BJ (cell line): Measurements from ENCODE around the gene EVI5. TPM values are rescaled to one million over a fixed set of nuclear protein-coding genes. Genes with fewer than 3 reads are reported as not detected.
"Not testable (repeated sequence)": the region's sequence is repeated elsewhere in the genome, so short reads cannot be mapped to it uniquely, and the experiment has no call there.

ENCODE experiments used
- CTCF ChIA-PET: fragments of 350-600 bp; formaldehyde crosslinking; extraction: SDS; loops from one replicate; lab custom pipeline; 2021; ENCODE audit warnings: antibody characterized with exemption, inconsistent platforms; lab: Yijun Ruan, JAX
- POLR2A ChIA-PET: fragments of 300-600 bp; sonication (Branson Sonifier 250); formaldehyde crosslinking; extraction: SDS; loops from one replicate; lab custom pipeline; 2021; ENCODE audit warnings: antibody characterized with exemption; lab: Charles Lee
- DNase-seq: peaks from one replicate; pipeline ENCODE4 v3.0.0-alpha.2; 2011; ENCODE audit warnings: low read depth
- H3K27me3 ChIP-seq: 2 replicates; pipeline ENCODE4 v1.6.0; 2011; ENCODE audit warnings: low read length; ENCODE audit not compliant: control insufficient read depth, insufficient read depth
- H3K36me3 ChIP-seq: 2 replicates; pipeline ENCODE4 v1.5.1; 2011; ENCODE audit warnings: low read length; ENCODE audit not compliant: control insufficient read depth, insufficient read depth
- H3K4me3 ChIP-seq: 2 replicates; pipeline ENCODE4 v1.5.1; 2011; ENCODE audit warnings: low read depth, mild to moderate bottlenecking, control low read depth, low read length
- polyA plus RNA-seq: library from polyadenylated mRNA; depleted of rRNA; stranded (reverse); fragments of >200 nt; gene quantifications from 2 replicates; pipeline ENCODE4 v1.2.3, GENCODE V29; 2011
- TF ChIP-seq, protein P1 (sequence below): IDR thresholded peaks from 2 replicates; pipeline ENCODE4 v1.5.1; 2011; ENCODE audit warnings: low read depth, mild to moderate bottlenecking, control low read depth, inconsistent platforms, low read length, moderate library complexity; ENCODE audit not compliant: insufficient read depth

The EVI5 gene
- polyA plus RNA-seq, 1 experiment, result 8.6 TPM

DNA sequence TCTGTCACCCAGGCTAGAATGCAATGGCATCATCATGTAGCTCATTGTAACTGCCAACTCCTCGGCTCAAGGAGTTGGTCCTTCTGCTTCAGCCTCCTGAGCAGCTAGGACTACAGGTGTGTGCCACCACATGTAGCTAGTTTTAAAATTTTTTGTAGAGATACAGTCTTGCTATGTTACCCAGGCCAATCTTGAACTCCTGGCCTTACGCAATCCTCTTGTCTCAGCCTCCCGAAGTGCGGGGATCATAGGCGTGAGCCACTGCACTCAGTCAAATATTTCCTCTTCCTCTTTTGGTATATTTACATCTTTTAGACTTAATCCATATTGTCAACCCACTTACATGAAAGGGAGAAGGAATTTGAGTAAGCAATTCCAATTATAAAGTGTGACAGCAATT, 121.1 kb downstream of the EVI5 start:
- CTCF ChIA-PET, result interaction anchor here (1.0 kb wide), 1 partner anchor 10 kb away, joined by 4 read pairs; no protein-coding TSS in a partner anchor
- Histone ChIP-seq H3K27me3 (no peaks in the 10 kb centered on the region), H3K36me3 (no peaks in the 10 kb centered on the region), H3K4me3 (no peak overlapping the region)
- POLR2A ChIA-PET, result no interaction called here
- DNase-seq, result no peak
- TF ChIP-seq, protein P1, sequence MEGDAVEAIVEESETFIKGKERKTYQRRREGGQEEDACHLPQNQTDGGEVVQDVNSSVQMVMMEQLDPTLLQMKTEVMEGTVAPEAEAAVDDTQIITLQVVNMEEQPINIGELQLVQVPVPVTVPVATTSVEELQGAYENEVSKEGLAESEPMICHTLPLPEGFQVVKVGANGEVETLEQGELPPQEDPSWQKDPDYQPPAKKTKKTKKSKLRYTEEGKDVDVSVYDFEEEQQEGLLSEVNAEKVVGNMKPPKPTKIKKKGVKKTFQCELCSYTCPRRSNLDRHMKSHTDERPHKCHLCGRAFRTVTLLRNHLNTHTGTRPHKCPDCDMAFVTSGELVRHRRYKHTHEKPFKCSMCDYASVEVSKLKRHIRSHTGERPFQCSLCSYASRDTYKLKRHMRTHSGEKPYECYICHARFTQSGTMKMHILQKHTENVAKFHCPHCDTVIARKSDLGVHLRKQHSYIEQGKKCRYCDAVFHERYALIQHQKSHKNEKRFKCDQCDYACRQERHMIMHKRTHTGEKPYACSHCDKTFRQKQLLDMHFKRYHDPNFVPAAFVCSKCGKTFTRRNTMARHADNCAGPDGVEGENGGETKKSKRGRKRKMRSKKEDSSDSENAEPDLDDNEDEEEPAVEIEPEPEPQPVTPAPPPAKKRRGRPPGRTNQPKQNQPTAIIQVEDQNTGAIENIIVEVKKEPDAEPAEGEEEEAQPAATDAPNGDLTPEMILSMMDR, result no peak

DNA sequence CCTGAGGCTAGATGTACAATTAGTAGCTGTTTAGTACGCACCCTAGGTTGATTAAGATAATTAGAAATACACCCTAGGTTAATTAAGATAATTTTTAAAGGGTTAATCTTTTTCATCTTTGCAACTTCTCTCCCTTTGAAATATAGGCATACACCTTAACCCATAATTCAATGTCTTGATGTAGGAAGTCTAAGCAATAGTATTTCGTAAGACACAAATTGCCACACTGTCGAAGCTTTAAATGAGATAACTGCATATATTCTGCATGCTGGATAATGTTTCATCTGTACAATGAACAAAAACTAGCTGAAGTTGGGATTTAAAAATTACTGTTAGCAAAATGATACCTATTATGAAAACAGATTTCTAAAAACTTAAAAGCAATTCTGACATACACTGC, 122.9 kb downstream of the EVI5 start:
- H3K27me3 ChIP-seq, result no peaks in the 10 kb centered on the region
- POLR2A ChIA-PET, result no interaction called here
- CTCF ChIA-PET, result no interaction called here
- no peak overlapping the region for H3K4me3 ChIP-seq
- no peaks in the 10 kb centered on the region for H3K36me3 ChIP-seq
- TF ChIP-seq, protein P1, result no peak
- DNase-seq, result no peak

DNA sequence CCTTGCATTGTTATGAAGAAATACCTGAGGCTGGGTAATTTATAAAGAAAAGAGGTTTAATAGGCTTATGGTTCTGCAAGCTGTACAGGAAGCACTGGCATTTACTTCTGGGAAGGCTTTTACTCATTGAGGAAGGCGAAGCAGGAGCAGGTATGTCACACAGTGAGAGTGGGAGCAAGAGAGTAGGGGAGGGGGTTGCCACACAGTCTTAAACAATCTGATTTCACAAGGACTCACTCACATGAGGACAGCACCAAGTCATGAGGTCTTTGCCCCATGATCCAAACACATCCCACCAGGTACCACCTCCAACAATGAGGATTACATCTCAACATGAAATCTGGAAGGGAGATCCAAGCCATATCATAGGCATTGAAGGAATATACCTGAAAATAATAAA, 127.2 kb downstream of the EVI5 start:
- ChIA-PET CTCF (no interaction called here), POLR2A (no interaction called here)
- TF ChIP-seq, protein P1, result no peak
- no peak overlapping the region for H3K4me3 ChIP-seq
- H3K36me3 ChIP-seq, result peaks cover 5% of the 10 kb centered on the region
- DNase-seq, result no peak
- H3K27me3 ChIP-seq, result no peaks in the 10 kb centered on the region

DNA sequence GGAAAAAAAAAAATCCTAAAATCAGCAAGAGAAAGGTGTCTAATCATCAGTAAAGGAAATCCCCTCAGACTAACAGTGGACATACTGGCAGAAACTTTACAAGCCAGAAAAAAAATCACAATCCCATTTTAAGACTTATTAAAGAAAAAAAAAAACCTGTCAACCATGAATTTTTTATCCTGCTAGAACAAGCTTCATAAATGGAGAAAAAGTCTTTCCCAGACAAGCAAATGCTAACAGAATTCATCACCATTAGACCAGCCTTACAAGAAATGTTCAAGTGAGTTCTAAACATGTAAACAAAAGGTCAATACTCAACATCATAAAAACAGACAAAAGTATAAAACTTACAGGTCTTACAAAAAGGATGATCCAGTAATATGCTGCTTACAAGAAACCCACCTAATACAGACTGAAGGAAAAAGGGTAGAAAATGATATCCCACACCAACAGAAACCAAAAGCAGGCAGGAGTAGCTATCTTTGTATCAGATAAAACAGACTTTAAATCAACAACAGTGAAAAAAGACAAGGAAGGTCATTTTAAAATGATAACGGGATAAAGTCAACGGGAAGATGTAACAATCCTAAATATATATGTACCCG, 129.6 kb downstream of the EVI5 start:
- DNase-seq, result no peak
- no peaks in the 10 kb centered on the region for H3K27me3 ChIP-seq
- H3K4me3 ChIP-seq, result no peak overlapping the region
- TF ChIP-seq, protein P1, result no peak
- H3K36me3 ChIP-seq, result peaks cover 5% of the 10 kb centered on the region
- POLR2A ChIA-PET, result no interaction called here
- CTCF ChIA-PET, result no interaction called here

DNA sequence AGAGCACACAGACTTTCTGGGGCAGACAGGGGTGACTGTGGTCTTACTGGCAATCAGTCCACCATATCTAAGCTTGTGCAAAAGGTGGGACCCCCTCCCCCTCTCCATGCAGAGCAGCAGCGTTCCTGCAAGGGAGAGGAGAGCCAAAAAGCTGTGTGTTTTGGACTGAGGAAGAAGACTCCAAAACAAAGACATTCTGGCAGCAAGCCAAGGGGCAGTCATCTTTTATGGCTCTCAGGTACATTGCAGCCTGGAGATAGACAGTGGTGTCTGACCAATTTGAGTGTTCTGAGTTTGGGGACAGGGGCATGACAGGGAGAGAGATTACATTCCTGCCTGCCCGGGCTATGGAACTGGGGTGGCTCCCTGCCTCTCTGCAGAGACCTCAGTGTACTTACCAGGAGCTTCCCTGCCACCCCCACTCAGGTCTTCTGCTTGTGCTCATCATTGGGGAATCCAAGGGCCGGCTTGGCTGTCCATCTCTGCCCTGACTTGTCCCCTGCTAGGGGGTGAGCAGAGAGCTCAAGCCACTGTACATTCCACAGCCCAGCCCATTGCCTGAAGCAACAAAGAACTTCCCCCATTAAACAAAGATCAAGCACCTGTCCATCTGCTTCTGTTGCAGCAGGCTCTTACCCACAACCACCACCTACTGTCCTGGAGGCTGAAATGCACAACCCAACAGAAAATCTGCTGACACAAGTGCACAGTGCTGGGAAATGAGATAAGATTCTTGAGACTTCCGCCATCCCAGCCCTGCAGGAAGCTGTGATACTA, 131.1 kb downstream of the EVI5 start:
- POLR2A ChIA-PET, result no interaction called here
- no peak overlapping the region for H3K4me3 ChIP-seq
- H3K27me3 ChIP-seq, result no peaks in the 10 kb centered on the region
- CTCF ChIA-PET, result interaction anchor here (1.4 kb wide), 1 partner anchor 10 kb away, joined by 4 read pairs; no protein-coding TSS in a partner anchor
- DNase-seq, result no peak
- TF ChIP-seq, protein P1, result no peak
- peaks cover 5% of the 10 kb centered on the region for H3K36me3 ChIP-seq

DNA sequence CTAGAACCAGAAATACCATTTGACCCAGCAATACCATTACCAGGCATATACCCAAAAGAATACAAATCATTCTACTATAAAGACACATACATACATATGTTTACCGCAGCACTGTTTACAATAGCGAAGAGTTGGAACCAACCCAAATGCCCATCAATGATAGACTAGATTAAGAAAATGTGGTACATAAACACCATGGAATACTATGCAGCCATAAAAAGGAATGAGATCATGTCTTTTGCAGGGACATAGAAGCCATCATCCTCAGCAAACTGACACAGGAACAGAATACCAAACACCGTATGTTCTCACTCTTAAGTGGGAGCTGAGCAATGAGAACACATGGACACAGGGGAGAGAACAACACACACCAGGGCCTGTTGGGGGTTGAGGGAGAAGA, 144.2 kb downstream of the EVI5 start:
- CTCF ChIA-PET, POLR2A ChIA-PET, H3K4me3 ChIP-seq, DNase-seq, H3K27me3 ChIP-seq, H3K36me3 ChIP-seq: not testable (repeated sequence)
